Liver (tissue), 9 donors: ENCODE data around the gene WRNIP1. TPM values are rescaled to one million over a fixed set of nuclear protein-coding genes. Genes with fewer than 3 reads are reported as not detected.

ENCODE experiments used
- DNase-seq: peaks from one replicate; pipeline ENCODE4 v3.0.0-alpha.2; 2017; ENCODE audit warnings: low spot score
- H3K27ac ChIP-seq, 2 donors: one replicate each; pipeline ENCODE4 v1.7.0; 2013; ENCODE audit warnings: inconsistent platforms in 2 of 2, low read length in 2 of 2, control low read depth in 1 of 2, low read depth in 1 of 2, mild to moderate bottlenecking in 1 of 2
- H3K27me3 ChIP-seq, 4 donors: one replicate each; pipeline versions ENCODE4 v1.6.1 to v1.7.0; 2013; ENCODE audit warnings: low read length in 3 of 4, inconsistent platforms in 1 of 4, mild to moderate bottlenecking in 1 of 4, moderate library complexity in 1 of 4; ENCODE audit not compliant: control insufficient read depth in 4 of 4, insufficient read depth in 4 of 4
- H3K36me3 ChIP-seq, 4 donors: one replicate each; pipeline versions ENCODE4 v1.6.1 to v1.7.0; 2013; ENCODE audit warnings: low read length in 3 of 4, mild to moderate bottlenecking in 3 of 4, low read depth in 1 of 4, moderate library complexity in 1 of 4; ENCODE audit not compliant: control insufficient read depth in 4 of 4, insufficient read depth in 3 of 4
- H3K4me1 ChIP-seq, 4 donors: one replicate each; pipeline versions ENCODE4 v1.6.1 to v1.7.0; 2013; ENCODE audit warnings: low read length in 3 of 4, mild to moderate bottlenecking in 3 of 4, moderate library complexity in 1 of 4; ENCODE audit not compliant: control insufficient read depth in 4 of 4, insufficient read depth in 4 of 4
- H3K4me3 ChIP-seq, 3 donors: one replicate each; pipeline versions ENCODE4 v1.6.1 to v1.7.0; 2013; ENCODE audit warnings: low read length in 3 of 3, control low read depth in 1 of 3, low read depth in 1 of 3, mild to moderate bottlenecking in 1 of 3
- H3K9ac ChIP-seq, 2 donors: one replicate each; pipeline ENCODE4 v1.7.0; 2013; ENCODE audit warnings: low read length in 2 of 2, mild to moderate bottlenecking in 2 of 2, moderate library complexity in 2 of 2, control low read depth in 1 of 2, low read depth in 1 of 2
- H3K9me3 ChIP-seq, 4 donors: one replicate each; pipeline versions ENCODE4 v1.6.1 to v1.7.0; 2013; ENCODE audit warnings: low read length in 3 of 4; ENCODE audit not compliant: control insufficient read depth in 4 of 4
- ATF3 ChIP-seq: IDR thresholded peaks from 2 replicates; pipeline ENCODE4 v1.6.1; 2016; ENCODE audit warnings: antibody characterized with exemption
- CTCF ChIP-seq: fragments of 150-350 bp; IDR thresholded peaks from 2 replicates; pipeline ENCODE4 v1.5.1; 2017; ENCODE audit warnings: improper control_type of control experiment, low read depth, low read length; ENCODE audit not compliant: missing input control
- EGR1 ChIP-seq, 2 donors: IDR thresholded peaks; 2 replicates each; pipeline ENCODE4 v1.6.1; 2016 to 2018; ENCODE audit warnings: antibody characterized with exemption in 2 of 2, low read depth in 2 of 2
- FOXA1 ChIP-seq: IDR thresholded peaks from 2 replicates; pipeline ENCODE4 v1.6.1; 2016; ENCODE audit warnings: antibody characterized with exemption
- FOXA2 ChIP-seq: IDR thresholded peaks from 2 replicates; pipeline ENCODE4 v1.6.1; 2016; ENCODE audit warnings: antibody characterized with exemption
- GABPA ChIP-seq, 2 donors: IDR thresholded peaks in 1 of 2; conservative IDR thresholded peaks in 1 of 2; 2 replicates each; pipeline ENCODE4 v1.6.1; 2016; ENCODE audit warnings: antibody characterized with exemption in 2 of 2, mild to moderate bottlenecking in 1 of 2, moderate library complexity in 1 of 2
- HNF4A ChIP-seq, 2 donors: conservative IDR thresholded peaks; 2 replicates each; pipeline ENCODE4 v1.6.1; 2016; ENCODE audit warnings: antibody characterized with exemption in 2 of 2, mild to moderate bottlenecking in 2 of 2
- HNF4G ChIP-seq: IDR thresholded peaks from 2 replicates; pipeline ENCODE4 v1.6.1; 2016; ENCODE audit warnings: antibody characterized with exemption
- JUND ChIP-seq, 2 donors: IDR thresholded peaks; 2 replicates each; pipeline ENCODE4 v1.6.1; 2016; ENCODE audit warnings: antibody characterized with exemption in 2 of 2
- NR2F2 ChIP-seq: IDR thresholded peaks from 2 replicates; pipeline ENCODE4 v1.6.1; 2016; ENCODE audit warnings: antibody characterized with exemption
- RAD21 ChIP-seq, 2 donors: IDR thresholded peaks; 2 replicates each; pipeline ENCODE4 v1.6.1; 2016; ENCODE audit warnings: antibody characterized with exemption in 2 of 2, mild to moderate bottlenecking in 2 of 2
- RXRA ChIP-seq, 2 donors: IDR thresholded peaks; 2 replicates each; pipeline ENCODE4 v1.6.1; 2017 to 2018; ENCODE audit warnings: antibody characterized with exemption in 2 of 2, mild to moderate bottlenecking in 1 of 2
- SP1 ChIP-seq: IDR thresholded peaks from 2 replicates; pipeline ENCODE4 v1.6.1; 2018; ENCODE audit warnings: antibody characterized with exemption, mild to moderate bottlenecking
- YY1 ChIP-seq: IDR thresholded peaks from 2 replicates; pipeline ENCODE4 v1.6.1; 2016; ENCODE audit warnings: antibody characterized with exemption, mild to moderate bottlenecking
- WGBS: extraction: QIAGEN DNeasy Blood & Tissue Kit; methylation state at CpG from one replicate; pipeline ENCODE4 v1.1.7; 2013; 5-methylcytosine and 5-hydroxymethylcytosine counted together
- polyA plus RNA-seq, 2 donors: library from polyadenylated mRNA; stranded (reverse) in 1 of 2; unstranded in 1 of 2; fragments of 200-250 nt in 1 of 2; fragments of >200 nt in 1 of 2; fragmentation: Nextera tagmentation in 1 of 2; extraction: Ambion mirVana in 1 of 2; gene quantifications; one replicate each; pipeline versions ENCODE4 v1.2.1 to v1.2.3, GENCODE V29; 2013 to 2015
- total RNA-seq, 2 donors: library from RNA; depleted of rRNA; stranded (reverse); fragments of >200 nt; gene quantifications; one replicate each; pipeline ENCODE4 v1.2.3, GENCODE V29; 2014
- TF ChIP-seq, protein P1 (sequence below): IDR thresholded peaks from 2 replicates; pipeline ENCODE4 v1.6.1; 2016; ENCODE audit warnings: antibody characterized with exemption, mild to moderate bottlenecking
- TF ChIP-seq, protein P2 (sequence below): IDR thresholded peaks from 2 replicates; pipeline ENCODE4 v1.6.1; 2016; ENCODE audit warnings: antibody characterized with exemption
- TF ChIP-seq, protein P3 (sequence below): IDR thresholded peaks from 2 replicates; pipeline ENCODE4 v1.6.1; 2016; ENCODE audit warnings: antibody characterized with exemption
- donor health status: healthy.
- donor health status: healthy.
- donor health status: healthy.
- donor health status: healthy.
- donor health status: healthy.

Gene WRNIP1
- total and polyA plus RNA-seq, 4 donors = 10.0 to 32.7 (median 23.9) TPM

DNA sequence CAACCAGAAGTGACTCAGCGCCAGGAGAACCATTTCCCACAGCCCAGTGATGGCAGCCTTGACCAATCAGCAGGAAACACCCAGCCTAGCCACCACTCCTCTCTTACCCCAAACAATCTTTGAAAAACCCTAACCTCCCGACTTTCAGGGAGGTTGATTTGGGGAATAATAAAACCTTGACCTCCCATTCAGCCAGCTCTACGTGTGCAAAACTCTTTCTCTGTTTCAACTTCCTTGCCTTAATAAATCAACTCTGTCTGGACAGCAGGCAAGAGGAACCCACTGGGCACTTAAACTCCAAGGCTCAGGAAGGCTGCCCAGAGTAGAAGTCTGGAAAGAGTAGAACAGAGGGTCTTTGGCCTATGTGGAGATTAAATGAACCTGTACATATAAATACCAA is 41.5 kb downstream of the WRNIP1 start (continued):
- TF ChIP-seq ATF3 = no peak
- no peak for TF ChIP-seq HNF4G

DNA sequence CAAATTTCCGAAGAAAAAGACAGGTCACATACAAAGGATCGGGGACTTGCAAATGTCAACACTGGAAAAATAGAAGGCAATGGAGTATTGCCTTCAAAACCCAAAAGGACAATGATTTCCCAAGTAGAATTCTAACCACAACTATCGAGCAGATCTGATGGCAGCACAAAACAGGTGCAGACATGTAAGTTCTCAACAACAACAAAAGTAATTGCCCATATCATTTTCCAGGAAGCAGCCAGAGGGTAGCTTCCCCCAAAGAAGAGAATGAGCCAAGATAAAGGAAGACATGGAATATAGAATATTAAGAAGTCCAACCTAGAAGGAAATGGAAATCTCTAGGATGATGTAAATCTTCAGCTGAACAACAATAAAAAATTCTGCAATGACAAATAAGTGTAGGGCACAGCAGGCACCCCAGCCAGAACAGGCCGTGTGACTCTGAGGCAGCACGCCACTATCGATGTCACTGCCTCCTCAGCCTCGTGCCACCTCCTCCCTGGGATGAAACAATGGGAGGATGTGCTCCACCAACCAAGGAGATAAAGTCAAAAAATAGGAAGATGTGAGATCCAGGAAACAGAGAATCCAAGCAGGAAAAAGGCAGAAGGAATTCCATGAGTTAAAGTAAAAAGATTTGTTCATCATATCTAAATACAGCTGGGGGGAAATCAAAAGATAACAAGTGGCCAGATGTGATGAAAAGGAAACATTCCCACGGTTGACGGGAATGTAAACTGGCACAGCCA is 42.3 kb downstream of the WRNIP1 start:
- no peak overlapping the region for H3K27ac ChIP-seq

DNA sequence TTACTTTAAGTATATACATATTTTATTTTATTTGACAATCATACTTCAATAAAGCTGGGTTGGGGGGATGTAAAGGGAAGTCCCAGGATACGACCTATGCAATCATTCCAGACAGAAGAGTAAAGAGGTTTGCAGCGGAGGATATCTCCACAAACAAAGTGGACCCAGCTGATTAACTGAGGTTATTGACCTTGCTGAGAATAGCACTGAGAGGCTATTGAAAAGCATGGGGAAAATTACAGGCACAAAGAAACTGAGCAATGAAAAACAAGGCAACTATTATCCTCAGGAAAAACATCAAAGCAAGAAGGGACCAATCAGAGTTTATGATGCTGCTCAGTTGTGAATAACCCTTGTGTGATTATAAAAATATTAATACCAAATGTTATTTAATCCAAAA is 43.8 kb downstream of the WRNIP1 start:
- no peaks in the 10 kb centered on the region for H3K9me3 ChIP-seq
- no peak for DNase-seq
- 43% methylated on average over 2 of the region's 2 CpGs for WGBS
- H3K27ac ChIP-seq = no peak overlapping the region
- no peak overlapping the region for H3K4me3 ChIP-seq
- H3K9ac ChIP-seq = no peak overlapping the region
- no peaks in the 10 kb centered on the region for H3K36me3 ChIP-seq
- no peaks in the 10 kb centered on the region for H3K27me3 ChIP-seq
- H3K4me1 ChIP-seq = peaks cover 0 to 2% (median 0%) of the 10 kb centered on the region in 4 donors
- peak; percentile 7 to 10 for TF ChIP-seq RXRA (IDR thresholded peaks at IDR 0.05)
- TF ChIP-seq YY1 = no peak

More for the DNA sequence above, 42.3 kb downstream of the WRNIP1 start:
- Histone ChIP-seq H3K27me3 (no peaks in the 10 kb centered on the region), H3K9ac (no peak overlapping the region), H3K9me3 (no peaks in the 10 kb centered on the region), H3K4me3 (no peak overlapping the region), H3K4me1 (peaks cover 0 to 2% (median 0%) of the 10 kb centered on the region in 4 donors), H3K36me3 (no peaks in the 10 kb centered on the region)
- TF ChIP-seq HNF4G = no peak
- peak; percentile 71 for TF ChIP-seq NR2F2
- DNase-seq = no peak
- WGBS = 76% methylated on average over 9 of the region's 9 CpGs

DNA sequence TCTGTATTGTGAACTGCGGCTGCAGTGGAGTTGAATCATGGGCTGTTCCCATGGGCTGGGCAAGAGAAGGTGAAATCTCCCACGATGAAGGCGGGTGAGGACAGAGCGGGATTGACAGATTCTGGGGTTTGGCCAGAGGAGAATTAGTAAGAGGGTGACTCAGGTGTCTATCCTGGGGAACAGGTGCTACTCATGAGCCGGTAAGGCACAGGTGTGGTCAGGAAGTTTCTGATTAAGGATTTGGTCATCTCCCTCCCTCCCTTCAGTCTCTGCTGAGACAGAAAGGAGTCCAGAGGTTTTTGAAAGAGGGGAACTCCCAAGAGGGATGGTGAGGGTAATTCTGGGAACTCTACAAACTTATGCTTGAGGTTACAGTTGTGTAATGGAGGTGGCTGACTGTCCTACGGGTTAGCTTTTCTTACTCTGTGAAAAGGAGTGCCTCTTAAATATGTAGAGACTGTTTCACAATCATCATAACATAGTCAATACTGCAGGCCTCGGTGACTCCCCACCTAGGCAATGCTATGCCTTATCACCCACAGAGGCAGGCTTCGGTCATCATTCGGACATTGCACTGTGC is 45.0 kb downstream of the WRNIP1 start:
- no peak overlapping the region for H3K4me3 ChIP-seq
- no peak overlapping the region for H3K9ac ChIP-seq
- no peak for DNase-seq
- H3K36me3 ChIP-seq = no peaks in the 10 kb centered on the region
- no peaks in the 10 kb centered on the region for H3K27me3 ChIP-seq
- H3K4me1 ChIP-seq = peaks cover 0 to 2% (median 0%) of the 10 kb centered on the region in 4 donors
- 73% methylated on average over 9 of the region's 9 CpGs for WGBS
- H3K27ac ChIP-seq = no peak overlapping the region
- no peaks in the 10 kb centered on the region for H3K9me3 ChIP-seq
- TF ChIP-seq HNF4G (no peak), GABPA (IDR thresholded peaks at IDR 0.05 in 1 of 2, conservative IDR thresholded peaks at IDR 0.05 in 1 of 2) (no peak), RXRA (IDR thresholded peaks at IDR 0.05) (no peak), CTCF (no peak), FOXA1 (no peak), HNF4A (conservative IDR thresholded peaks at IDR 0.05) (no peak), FOXA2 (no peak), SP1 (no peak), NR2F2 (no peak), ATF3 (no peak), RAD21 (IDR thresholded peaks at IDR 0.05) (no peak), YY1 (no peak), EGR1 (IDR thresholded peaks at IDR 0.05; ENCODE audit: low read depth in 2 of 2) (no peak), JUND (IDR thresholded peaks at IDR 0.05) (no peak)
- TF ChIP-seq, protein P1, sequence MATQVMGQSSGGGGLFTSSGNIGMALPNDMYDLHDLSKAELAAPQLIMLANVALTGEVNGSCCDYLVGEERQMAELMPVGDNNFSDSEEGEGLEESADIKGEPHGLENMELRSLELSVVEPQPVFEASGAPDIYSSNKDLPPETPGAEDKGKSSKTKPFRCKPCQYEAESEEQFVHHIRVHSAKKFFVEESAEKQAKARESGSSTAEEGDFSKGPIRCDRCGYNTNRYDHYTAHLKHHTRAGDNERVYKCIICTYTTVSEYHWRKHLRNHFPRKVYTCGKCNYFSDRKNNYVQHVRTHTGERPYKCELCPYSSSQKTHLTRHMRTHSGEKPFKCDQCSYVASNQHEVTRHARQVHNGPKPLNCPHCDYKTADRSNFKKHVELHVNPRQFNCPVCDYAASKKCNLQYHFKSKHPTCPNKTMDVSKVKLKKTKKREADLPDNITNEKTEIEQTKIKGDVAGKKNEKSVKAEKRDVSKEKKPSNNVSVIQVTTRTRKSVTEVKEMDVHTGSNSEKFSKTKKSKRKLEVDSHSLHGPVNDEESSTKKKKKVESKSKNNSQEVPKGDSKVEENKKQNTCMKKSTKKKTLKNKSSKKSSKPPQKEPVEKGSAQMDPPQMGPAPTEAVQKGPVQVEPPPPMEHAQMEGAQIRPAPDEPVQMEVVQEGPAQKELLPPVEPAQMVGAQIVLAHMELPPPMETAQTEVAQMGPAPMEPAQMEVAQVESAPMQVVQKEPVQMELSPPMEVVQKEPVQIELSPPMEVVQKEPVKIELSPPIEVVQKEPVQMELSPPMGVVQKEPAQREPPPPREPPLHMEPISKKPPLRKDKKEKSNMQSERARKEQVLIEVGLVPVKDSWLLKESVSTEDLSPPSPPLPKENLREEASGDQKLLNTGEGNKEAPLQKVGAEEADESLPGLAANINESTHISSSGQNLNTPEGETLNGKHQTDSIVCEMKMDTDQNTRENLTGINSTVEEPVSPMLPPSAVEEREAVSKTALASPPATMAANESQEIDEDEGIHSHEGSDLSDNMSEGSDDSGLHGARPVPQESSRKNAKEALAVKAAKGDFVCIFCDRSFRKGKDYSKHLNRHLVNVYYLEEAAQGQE = no peak
- TF ChIP-seq, protein P2, sequence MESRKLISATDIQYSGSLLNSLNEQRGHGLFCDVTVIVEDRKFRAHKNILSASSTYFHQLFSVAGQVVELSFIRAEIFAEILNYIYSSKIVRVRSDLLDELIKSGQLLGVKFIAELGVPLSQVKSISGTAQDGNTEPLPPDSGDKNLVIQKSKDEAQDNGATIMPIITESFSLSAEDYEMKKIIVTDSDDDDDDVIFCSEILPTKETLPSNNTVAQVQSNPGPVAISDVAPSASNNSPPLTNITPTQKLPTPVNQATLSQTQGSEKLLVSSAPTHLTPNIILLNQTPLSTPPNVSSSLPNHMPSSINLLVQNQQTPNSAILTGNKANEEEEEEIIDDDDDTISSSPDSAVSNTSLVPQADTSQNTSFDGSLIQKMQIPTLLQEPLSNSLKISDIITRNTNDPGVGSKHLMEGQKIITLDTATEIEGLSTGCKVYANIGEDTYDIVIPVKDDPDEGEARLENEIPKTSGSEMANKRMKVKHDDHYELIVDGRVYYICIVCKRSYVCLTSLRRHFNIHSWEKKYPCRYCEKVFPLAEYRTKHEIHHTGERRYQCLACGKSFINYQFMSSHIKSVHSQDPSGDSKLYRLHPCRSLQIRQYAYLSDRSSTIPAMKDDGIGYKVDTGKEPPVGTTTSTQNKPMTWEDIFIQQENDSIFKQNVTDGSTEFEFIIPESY = no peak
- TF ChIP-seq, protein P3, sequence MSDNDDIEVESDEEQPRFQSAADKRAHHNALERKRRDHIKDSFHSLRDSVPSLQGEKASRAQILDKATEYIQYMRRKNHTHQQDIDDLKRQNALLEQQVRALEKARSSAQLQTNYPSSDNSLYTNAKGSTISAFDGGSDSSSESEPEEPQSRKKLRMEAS = no peak
